HEK293 (cell line): ENCODE data around the gene POC1B.

Source experiments
- ZNF16 ChIP-seq: fragments of 450-650 bp; formaldehyde crosslinking; IDR thresholded peaks from 2 replicates; pipeline ENCODE4 v1.5.1; 2016; ENCODE audit warnings: low read depth, missing biosample characterization, missing genetic modification characterization
- ZNF175 ChIP-seq: fragments of 450-650 bp; formaldehyde crosslinking; IDR thresholded peaks from 2 replicates; pipeline ENCODE4 v1.5.1; 2016; ENCODE audit warnings: missing biosample characterization, missing genetic modification characterization
- ZNF292 ChIP-seq: fragments of 450-650 bp; formaldehyde crosslinking; IDR thresholded peaks from 2 replicates; pipeline ENCODE4 v1.5.1; 2016; ENCODE audit warnings: low read depth, missing biosample characterization, missing genetic modification characterization, borderline replicate concordance
- TF ChIP-seq, protein P1 (sequence below): fragments of 450-650 bp; formaldehyde crosslinking; IDR thresholded peaks from 2 replicates; pipeline ENCODE4 v1.5.1; 2016; ENCODE audit warnings: missing biosample characterization, missing genetic modification characterization
- TF ChIP-seq, protein P2 (sequence below): fragments of 450-650 bp; formaldehyde crosslinking; IDR thresholded peaks from 2 replicates; pipeline ENCODE4 v1.5.1; 2016; ENCODE audit warnings: missing biosample characterization, missing genetic modification characterization

DNA sequence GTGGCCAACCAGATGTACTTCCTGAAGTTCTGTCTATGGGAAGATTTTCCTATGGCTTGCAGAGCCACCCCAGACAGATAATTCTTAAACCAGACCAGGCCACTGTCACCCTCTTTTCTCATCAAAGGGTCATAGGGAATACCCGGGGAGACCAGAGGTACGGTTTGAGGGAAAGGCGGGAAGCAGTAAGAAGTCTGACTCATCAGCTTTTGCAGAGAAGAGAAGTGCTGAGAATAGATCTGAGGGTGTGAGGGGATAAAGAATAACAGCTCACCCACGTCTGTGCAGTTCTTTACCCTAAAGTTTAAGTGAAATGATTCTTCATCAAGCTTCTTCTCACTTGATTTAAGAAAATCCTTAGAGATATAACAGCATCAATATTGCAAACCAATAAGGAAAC is 21.3 kb upstream of the POC1B start:
- TF ChIP-seq, protein P1, sequence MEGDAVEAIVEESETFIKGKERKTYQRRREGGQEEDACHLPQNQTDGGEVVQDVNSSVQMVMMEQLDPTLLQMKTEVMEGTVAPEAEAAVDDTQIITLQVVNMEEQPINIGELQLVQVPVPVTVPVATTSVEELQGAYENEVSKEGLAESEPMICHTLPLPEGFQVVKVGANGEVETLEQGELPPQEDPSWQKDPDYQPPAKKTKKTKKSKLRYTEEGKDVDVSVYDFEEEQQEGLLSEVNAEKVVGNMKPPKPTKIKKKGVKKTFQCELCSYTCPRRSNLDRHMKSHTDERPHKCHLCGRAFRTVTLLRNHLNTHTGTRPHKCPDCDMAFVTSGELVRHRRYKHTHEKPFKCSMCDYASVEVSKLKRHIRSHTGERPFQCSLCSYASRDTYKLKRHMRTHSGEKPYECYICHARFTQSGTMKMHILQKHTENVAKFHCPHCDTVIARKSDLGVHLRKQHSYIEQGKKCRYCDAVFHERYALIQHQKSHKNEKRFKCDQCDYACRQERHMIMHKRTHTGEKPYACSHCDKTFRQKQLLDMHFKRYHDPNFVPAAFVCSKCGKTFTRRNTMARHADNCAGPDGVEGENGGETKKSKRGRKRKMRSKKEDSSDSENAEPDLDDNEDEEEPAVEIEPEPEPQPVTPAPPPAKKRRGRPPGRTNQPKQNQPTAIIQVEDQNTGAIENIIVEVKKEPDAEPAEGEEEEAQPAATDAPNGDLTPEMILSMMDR (tag by site-specific recombination) = no peak
- TF ChIP-seq ZNF16 (tag by site-specific recombination) (no peak), ZNF292 (tag by site-specific recombination) (no peak), ZNF175 (tag by site-specific recombination) (no peak)
- TF ChIP-seq, protein P2, sequence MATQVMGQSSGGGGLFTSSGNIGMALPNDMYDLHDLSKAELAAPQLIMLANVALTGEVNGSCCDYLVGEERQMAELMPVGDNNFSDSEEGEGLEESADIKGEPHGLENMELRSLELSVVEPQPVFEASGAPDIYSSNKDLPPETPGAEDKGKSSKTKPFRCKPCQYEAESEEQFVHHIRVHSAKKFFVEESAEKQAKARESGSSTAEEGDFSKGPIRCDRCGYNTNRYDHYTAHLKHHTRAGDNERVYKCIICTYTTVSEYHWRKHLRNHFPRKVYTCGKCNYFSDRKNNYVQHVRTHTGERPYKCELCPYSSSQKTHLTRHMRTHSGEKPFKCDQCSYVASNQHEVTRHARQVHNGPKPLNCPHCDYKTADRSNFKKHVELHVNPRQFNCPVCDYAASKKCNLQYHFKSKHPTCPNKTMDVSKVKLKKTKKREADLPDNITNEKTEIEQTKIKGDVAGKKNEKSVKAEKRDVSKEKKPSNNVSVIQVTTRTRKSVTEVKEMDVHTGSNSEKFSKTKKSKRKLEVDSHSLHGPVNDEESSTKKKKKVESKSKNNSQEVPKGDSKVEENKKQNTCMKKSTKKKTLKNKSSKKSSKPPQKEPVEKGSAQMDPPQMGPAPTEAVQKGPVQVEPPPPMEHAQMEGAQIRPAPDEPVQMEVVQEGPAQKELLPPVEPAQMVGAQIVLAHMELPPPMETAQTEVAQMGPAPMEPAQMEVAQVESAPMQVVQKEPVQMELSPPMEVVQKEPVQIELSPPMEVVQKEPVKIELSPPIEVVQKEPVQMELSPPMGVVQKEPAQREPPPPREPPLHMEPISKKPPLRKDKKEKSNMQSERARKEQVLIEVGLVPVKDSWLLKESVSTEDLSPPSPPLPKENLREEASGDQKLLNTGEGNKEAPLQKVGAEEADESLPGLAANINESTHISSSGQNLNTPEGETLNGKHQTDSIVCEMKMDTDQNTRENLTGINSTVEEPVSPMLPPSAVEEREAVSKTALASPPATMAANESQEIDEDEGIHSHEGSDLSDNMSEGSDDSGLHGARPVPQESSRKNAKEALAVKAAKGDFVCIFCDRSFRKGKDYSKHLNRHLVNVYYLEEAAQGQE (tag by site-specific recombination) = no peak
